Gastrocnemius medialis (tissue), 4 donors: ENCODE data around the gene USP34.

Experiments
- POLR2A ChIP-seq, 2 donors: fragments of 450-650 bp; IDR thresholded peaks; one replicate each; pipeline ENCODE4 v1.6.1; 2017; ENCODE audit warnings: antibody characterized with exemption in 2 of 2, mild to moderate bottlenecking in 2 of 2, moderate library complexity in 2 of 2
- TF ChIP-seq, protein P1 (sequence below), 5 experiments: fragments of 450-650 bp in 3 of 5; fragments of 200-600 bp in 2 of 5; sonication (generic) in 2 of 5; IDR thresholded peaks in 4 of 5; conservative IDR thresholded peaks in 1 of 5; 1 replicate in 4 of 5; 2 replicates in 1 of 5; pipeline ENCODE4 v1.5.1; 2016 to 2019; ENCODE audit warnings: antibody characterized with exemption in 5 of 5, mild to moderate bottlenecking in 3 of 5, moderate library complexity in 3 of 5

DNA sequence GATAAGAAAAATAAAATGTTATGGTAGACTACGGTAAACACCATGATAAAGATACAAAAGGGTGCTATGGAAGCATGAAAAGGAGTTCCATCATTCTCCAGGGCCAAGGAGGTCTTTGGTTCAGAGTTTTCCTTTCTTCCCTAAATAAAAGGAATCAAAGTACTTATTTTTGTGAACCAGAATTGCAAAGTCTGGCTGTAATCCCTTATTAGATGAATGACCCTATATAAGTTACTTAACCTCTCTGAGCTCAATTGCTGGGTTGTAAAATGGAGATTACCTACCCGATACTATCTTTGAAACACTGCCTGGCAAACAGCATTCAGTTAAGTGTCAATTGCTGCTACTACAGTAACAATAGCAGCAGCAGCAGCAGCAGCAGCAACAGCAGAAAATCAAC is 218.9 kb downstream of the USP34 start:
- TF ChIP-seq, protein P1, sequence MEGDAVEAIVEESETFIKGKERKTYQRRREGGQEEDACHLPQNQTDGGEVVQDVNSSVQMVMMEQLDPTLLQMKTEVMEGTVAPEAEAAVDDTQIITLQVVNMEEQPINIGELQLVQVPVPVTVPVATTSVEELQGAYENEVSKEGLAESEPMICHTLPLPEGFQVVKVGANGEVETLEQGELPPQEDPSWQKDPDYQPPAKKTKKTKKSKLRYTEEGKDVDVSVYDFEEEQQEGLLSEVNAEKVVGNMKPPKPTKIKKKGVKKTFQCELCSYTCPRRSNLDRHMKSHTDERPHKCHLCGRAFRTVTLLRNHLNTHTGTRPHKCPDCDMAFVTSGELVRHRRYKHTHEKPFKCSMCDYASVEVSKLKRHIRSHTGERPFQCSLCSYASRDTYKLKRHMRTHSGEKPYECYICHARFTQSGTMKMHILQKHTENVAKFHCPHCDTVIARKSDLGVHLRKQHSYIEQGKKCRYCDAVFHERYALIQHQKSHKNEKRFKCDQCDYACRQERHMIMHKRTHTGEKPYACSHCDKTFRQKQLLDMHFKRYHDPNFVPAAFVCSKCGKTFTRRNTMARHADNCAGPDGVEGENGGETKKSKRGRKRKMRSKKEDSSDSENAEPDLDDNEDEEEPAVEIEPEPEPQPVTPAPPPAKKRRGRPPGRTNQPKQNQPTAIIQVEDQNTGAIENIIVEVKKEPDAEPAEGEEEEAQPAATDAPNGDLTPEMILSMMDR (IDR thresholded peaks at IDR 0.05 in 4 of 5, conservative IDR thresholded peaks at IDR 0.05 in 1 of 5), result no peak
- no peak for TF ChIP-seq POLR2A (IDR thresholded peaks at IDR 0.05)
